Keratinocyte (primary cell): Measurements from ENCODE around the gene NUP85. TPM values are rescaled to one million over a fixed set of nuclear protein-coding genes. Genes with fewer than 3 reads are reported as not detected.

Experiments used
- polyA plus RNA-seq, 5 experiments: library from polyadenylated mRNA; depleted of rRNA in 3 of 5; stranded (reverse) in 3 of 5; stranded (forward) in 1 of 5; unstranded in 1 of 5; fragments of >200 nt; gene quantifications; 1 replicate in 1 of 5; 2 replicates in 3 of 5; 3 replicates in 1 of 5; pipeline versions ENCODE4 v1.2.1 to v1.2.3, GENCODE V29; 2011 to 2012; ENCODE audit warnings: missing spikeins in 2 of 5, low read depth in 1 of 5, low replicate concordance in 1 of 5

The NUP85 gene
- polyA plus RNA-seq, 1 donor (not counting 4 experiments of a cell fraction or from before 2014, with no cell fraction given), result 64.4 TPM

Other genes with a start within 250 kb of the NUP85 start
- gene HID1, start 232.9 kb upstream of the NUP85 start, polyA plus RNA-seq, result 0.19 to 1.0 TPM (median 0.33 TPM) in 3 replicates
- 7.1 to 16.0 TPM (median 9.3 TPM) in 3 replicates for gene CDR2L, start 218.0 kb upstream of the NUP85 start, polyA plus RNA-seq
- 43.3 to 61.1 TPM (median 53.6 TPM) in 3 replicates for gene MRPL58, start 193.0 kb upstream of the NUP85 start, polyA plus RNA-seq
- 240 to 406 TPM (median 276 TPM) in 3 replicates for gene ATP5PD, start 158.7 kb upstream of the NUP85 start, polyA plus RNA-seq
- 20.7 to 22.8 TPM (median 21.2 TPM) in 3 replicates for gene KCTD2, start 158.5 kb upstream of the NUP85 start, polyA plus RNA-seq
- gene SLC16A5, start 117.7 kb upstream of the NUP85 start, polyA plus RNA-seq, result 3.5 to 5.4 TPM (median 4.0 TPM) in 3 replicates
- 3.2 to 6.0 TPM (median 4.2 TPM) in 3 replicates for gene ARMC7, start 95.7 kb upstream of the NUP85 start, polyA plus RNA-seq
- gene NT5C, start 73.9 kb upstream of the NUP85 start, polyA plus RNA-seq, result 29.9 to 38.1 TPM (median 38.0 TPM) in 3 replicates
- gene JPT1, start 51.2 kb upstream of the NUP85 start, polyA plus RNA-seq, result 67.5 to 452 TPM (median 142 TPM) in 3 replicates
- gene SUMO2, start 22.7 kb upstream of the NUP85 start, polyA plus RNA-seq, result 107 to 393 TPM (median 230 TPM) in 3 replicates
- 22.3 to 25.2 TPM (median 22.7 TPM) in 3 replicates for gene GGA3, start 55.9 kb downstream of the NUP85 start, polyA plus RNA-seq
- 62.8 to 79.0 TPM (median 71.5 TPM) in 3 replicates for gene MRPS7, start 56.2 kb downstream of the NUP85 start, polyA plus RNA-seq
- gene MIF4GD, start 65.6 kb downstream of the NUP85 start, polyA plus RNA-seq, result 15.9 to 18.1 TPM (median 18.0 TPM) in 3 replicates
- 7.0 to 8.7 TPM (median 8.3 TPM) in 3 replicates for gene SLC25A19, start 83.8 kb downstream of the NUP85 start, polyA plus RNA-seq
- gene GRB2, start 200.0 kb downstream of the NUP85 start, polyA plus RNA-seq, result 56.3 to 64.8 TPM (median 62.0 TPM) in 3 replicates